Measurements from ENCODE around the gene GLTP.
A peak's percentile ranks its signal among the peaks of the same experiment; 100 is the strongest.
"Not testable (repeated sequence)": the region's sequence is repeated elsewhere in the genome, so short reads cannot be mapped to it uniquely, and the experiment has no call there.

GLTP gene

GRCh38 chr12:109880043-109880931 lies at the start of gene GLTP:
TSS of gene GLTP (minus strand) at chr12:109880541. CDS start at chr12:109880374, 167 bp downstream.
- DNase-seq, result peak; percentile 88 to 90

- DNase-seq, result not testable (repeated sequence)
Measured at GRCh38 chr12:109929326-109929725, 49.0 kb upstream of the GLTP start.

DNA sequence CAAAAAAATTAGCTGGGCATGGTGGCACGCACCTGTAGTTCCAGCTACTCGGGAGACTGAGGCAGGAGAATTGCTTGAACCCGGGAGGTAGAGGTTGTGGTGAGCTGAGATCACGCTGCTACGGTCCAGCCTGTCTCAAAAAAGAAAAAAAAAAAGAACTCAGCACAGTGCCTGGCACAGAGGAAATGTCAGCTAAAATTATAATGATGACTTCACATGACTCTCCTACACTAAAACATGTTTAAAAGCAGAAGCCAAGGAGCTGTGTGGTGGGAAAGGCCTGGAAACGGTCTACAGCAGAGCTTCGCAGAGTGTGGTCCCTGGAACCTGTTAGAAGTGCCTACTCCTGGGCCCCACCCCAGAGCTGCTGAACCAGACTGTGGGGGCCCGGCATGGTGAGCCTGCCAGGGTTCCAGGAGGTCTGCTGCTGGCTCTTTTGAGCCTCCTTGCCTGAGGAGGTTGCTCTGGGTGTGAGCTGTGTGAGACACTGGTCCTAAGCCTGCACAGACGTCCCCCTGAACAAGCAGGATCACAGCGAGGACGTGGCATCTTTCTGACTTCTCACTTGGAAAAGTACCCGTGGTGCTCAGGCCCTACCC lies 47.8 kb upstream of the GLTP start:
- no peak for DNase-seq

GRCh38 chr12:109927622-109928021 lies 47.3 kb upstream of the GLTP start:
- DNase-seq, result peak; percentile 38 to 48

DNA sequence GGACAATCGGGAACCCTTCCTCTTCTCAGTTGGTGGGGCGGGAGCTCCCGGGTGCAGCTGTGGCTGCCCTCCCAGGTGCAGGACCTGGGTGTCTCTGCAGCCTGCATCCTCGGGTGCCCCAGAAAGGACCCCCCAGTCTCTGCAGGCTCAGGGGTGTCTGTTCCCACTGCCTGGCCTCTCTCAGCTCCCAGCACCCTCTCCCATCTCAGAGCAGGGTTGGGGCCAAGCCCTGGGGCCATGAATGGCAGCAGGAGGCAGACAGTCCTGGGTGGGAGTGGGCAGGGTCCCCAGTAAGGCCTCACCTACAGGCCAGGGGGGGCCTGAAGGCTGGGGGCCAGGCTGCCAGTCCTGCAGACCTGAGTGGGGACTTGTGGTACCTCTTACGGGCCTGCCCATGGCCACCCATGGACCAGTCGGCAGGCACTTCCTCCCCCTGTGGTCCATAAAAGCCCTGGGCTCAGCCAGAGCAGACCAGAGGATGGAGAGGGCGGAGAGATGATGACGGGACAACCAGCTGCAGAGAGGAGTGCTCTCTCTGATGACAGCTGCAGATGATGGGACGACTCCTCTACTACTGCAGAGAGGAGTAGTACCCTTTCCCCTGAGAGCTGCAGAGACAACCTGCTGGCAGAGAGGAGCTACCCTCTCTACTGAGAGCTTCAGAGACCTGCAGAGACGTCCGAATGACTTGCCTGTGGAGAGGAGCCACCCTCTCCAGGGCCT lies 46.3 kb upstream of the GLTP start:
- no peak for DNase-seq

DNA sequence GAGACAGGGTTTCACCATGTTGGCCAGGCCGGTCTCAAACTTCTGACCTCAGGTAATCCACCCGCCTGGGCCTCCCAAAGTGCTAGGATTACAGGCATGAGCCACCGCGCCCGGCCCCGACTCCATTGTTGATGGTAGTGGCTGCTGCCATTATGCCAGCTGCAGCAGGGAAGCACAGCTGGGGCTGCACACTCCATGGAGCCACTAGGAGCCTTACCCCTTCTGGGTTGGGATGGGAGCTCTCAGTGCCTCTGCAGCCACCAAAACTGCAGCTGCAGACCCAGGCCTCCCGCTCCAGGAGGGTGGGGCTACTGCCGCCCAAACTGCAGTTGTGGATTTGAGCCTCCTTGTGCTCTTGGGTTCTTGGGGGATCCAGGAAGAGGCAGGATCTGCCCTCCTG lies 45.7 kb upstream of the GLTP start:
- DNase-seq, result no peak

GRCh38 chr12:109925185-109925840 lies 45.0 kb upstream of the GLTP start:
- no peak for DNase-seq

GRCh38 chr12:109923481-109924245 lies 43.3 kb upstream of the GLTP start:
- no peak for DNase-seq

GRCh38 chr12:109923038-109923437 lies 42.7 kb upstream of the GLTP start:
- DNase-seq, result no peak

- DNase-seq, result no peak
Measured at GRCh38 chr12:109921982-109922381, 41.6 kb upstream of the GLTP start.

DNA sequence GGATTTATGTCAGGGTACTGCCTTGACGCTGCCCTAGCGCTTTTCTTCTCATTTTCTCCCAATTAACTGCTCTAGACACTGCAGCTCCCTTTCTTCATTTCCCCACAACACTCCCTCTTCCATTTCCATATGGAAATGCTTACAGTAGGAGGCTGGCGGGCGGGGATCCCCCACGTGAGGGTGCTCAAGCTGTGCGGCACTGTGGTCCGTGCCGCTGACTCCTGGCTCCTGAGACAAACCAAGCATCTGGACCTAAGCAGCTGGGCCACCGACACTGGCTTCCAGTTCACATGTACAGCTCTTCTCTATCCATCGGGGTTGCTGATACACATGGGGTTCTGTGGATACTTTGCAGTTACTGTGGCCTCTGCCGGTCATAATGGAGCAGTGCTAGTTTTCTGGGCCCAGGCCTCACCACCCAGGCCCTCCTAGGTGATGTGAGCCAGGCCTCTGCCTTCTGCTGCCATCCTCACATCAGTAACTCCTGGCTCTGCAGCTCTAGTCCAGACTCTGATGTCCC lies 40.0 kb upstream of the GLTP start:
- DNase-seq, result no peak

DNA sequence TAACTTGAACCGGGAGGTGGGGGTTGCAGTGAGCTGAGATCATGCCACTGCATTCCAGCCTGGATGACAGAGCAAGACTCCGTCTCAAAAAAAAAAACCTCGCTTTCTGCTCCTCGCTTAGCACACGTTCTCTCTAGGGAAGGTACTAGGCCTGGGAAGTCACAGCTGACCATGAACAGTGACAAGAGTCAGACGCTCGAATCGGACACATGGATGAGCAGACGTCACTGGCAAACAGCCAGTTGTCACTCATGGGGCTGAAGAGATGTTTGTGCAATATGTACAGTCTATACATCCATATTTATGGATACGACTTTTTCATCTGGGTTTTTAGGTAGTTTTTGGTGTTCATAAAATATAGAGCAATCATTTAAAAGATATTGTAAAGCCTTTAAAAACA lies 39.1 kb upstream of the GLTP start:
- DNase-seq, result no peak

DNA sequence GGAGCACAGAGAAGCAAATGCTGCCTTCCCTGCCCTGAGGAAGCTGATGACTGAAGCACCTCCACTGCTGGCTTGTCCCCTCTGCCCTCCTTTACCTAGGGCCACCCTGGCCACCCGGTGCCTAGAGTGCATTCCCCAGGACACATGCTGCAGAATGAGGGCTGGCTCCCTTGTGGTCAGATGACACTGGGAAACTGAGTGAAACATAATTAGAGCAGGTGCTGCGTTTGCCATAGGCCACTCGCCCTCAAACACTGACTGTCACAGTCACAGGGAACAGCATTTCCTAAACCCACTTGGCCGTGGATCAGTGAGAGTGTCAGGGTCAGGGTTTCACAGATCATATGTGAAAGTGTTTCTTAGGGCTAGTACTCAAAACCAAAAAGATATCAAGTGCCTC lies 35.7 kb upstream of the GLTP start:
- no peak for DNase-seq

DNA sequence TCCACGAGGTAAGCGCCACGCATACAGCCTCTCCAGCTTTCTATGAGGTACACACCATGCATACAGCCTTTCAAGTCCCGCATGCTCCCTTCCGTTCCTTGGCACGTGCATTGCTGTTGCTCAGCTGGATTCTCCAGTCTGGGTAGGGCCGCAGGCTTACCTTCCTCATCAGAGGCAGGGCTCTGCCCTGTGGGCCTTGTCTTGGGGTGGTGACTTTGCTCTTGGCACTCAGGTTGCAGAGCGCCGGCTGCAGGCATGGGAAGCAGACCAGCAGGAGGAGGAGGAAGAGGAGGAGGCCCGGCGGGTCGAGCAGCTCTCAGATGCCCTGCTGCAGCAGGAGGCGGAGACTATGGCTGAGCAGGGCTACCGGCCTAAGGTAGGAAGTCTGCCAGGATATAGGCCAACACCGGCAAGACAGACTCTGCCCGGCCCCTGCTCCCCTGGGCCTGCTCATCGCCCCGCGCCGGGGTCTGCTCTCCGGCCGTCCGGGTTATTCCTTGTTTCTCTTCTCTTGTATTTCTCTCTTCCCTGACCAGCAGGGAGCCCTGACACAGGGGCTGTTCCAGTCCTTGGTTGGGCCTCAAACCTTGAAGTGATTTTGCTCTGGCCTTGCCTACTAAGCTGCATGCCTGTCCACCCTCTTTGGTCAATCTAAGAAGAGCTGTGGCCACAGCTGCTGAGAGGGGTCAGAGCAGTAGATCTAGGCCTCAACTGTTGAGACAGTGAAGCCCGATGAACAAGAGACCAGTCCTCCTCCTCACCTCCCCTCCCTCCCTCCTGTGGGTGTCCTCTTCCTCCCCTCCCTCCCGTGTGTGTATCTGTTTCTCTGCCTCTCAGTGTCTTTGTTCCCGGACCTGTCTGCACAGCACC lies 35.1 kb upstream of the GLTP start:
- no peak for DNase-seq

- DNase-seq, result no peak
Measured at GRCh38 chr12:109914461-109914860, 34.1 kb upstream of the GLTP start.

DNA sequence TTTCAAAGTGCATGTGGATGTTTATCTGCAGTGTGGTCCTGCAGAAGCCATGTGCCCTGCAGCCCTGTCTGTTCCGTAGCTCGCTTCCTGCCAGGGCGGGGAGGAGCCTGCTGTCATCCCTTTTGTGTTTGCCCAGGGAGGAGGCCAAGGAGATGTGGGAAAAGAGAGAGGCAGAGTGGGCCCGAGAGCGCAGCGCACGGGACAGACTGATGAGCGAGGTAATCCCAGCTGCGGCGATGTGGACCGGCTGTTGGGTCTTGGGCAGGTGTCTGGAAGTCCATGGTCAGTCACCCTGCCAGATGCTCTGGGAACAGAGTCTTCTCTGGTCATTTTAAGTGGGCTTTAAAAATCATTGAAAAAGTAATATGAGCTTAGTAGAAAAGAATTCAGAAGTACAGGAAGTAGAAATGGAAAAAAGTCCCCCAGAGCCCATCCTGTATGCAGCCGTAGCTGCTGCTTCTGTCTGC lies 32.5 kb upstream of the GLTP start:
- DNase-seq, result no peak

DNA sequence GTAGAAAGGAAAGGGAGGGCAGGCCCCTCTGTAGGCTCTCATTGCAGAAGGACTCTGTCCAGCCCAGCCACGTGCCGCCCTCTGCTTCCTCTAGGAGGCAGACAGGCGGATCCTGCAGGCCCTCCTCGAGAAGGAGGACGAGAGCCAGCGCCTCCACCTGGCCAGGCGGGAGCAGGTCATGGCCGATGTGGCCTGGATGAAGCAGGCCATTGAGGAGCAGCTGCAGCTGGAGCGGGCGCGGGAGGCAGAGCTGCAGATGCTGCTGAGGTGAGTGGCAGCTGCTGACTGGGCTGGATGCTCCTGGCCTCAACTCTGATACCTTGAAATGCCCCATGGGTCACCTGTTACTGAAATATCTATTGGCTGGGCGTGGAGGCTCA lies 30.6 kb upstream of the GLTP start:
- DNase-seq, result peak in 1 of 2 donors; percentile 26

DNA sequence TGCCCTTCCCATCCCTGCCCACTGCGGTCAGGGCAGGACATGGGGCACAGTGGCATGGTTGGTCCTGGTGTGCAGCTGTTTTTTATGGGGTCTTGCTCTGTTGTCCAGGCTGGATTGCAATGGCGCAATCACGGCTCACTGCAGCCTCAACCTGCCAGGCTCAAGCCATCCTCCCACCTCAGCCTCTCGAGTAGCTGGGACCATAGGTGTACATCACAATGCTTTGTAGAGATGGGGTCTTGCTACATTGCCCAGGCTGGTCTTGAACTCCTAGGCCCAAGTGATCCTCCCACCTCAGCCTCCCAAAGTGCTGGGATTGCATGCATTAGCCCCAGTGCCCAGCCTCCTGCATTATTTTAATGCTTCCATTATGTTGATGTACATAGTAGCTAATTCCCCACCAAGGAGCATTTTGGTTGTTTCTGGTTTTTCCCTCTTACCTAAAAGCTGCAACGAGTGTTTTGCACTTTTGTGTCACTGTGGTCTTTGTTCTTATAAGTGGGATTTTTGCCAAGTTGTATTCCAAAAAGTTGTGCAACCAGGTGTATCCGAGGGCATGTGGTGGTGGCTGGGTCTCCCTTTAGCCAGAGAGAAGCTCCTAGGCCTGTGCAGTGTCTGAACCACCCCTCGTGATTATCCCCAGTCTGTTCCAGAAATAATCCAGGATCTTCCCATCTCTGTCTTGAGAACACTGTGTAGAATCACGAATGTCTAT lies 30.1 kb upstream of the GLTP start:
- DNase-seq, result no peak

DNA sequence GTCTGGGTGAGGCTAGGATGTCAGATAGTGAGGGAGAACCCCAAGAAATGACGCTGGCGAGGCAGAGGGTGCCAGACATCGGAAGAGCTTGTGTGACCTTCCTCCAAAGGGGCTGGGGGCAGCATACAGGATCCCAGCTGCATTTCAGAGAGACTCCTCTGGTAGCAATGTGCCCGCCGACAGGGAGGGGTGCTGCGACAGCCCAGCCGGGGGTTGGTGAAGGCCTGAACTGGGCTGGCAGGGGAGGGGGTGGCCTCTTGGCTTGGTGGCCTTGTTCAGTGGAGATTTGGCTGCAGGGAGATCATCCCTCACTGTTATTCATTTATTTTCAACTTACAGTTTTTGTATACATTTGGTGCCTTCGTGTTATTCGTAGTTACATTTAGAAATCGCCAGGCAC lies 25.0 kb upstream of the GLTP start:
- DNase-seq, result no peak

DNA sequence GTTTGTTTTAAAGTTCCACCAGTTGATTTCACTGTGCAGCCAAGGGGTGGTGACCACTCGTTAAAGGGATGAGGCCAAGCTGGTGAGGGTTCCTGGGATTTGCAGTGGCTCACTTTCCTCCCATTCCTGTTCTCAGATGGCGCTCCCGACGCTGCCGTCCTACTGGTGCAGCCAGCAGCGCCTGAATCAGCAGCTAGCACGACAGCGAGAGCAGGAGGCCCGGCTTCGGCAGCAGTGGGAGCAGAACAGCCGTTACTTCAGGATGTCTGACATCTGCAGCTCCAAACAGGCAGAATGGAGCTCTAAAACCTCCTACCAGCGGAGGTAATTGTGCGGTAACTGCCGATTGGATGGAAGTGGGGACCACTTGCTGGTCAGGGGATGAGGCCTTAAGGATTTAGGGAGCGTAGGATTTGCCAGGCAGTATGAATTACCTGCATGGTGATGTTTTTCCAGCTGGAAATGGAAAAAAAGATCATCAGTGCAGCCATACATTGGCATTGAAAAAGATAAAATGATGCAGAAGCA lies 22.6 kb upstream of the GLTP start:
- no peak for DNase-seq

Data from stimulated activated CD4-positive, alpha-beta T cell treated with anti-CD3 and anti-CD28 coated beads, Interleukin-2, amount 100 ng/mL, for 24 hours (primary cell).